Activated CD4-positive, alpha-beta T cell treated with anti-CD3 and anti-CD28 coated beads for 1 hour (primary cell): Measurements from ENCODE around the gene MTMR8.

Source experiments
- DNase-seq: peaks from one replicate; pipeline ENCODE4 v3.0.0-alpha.2; 2020

MTMR8 gene

GRCh38 chrX:64291123-64291522, 104.1 kb downstream of the MTMR8 start:
- no peak for DNase-seq

DNA sequence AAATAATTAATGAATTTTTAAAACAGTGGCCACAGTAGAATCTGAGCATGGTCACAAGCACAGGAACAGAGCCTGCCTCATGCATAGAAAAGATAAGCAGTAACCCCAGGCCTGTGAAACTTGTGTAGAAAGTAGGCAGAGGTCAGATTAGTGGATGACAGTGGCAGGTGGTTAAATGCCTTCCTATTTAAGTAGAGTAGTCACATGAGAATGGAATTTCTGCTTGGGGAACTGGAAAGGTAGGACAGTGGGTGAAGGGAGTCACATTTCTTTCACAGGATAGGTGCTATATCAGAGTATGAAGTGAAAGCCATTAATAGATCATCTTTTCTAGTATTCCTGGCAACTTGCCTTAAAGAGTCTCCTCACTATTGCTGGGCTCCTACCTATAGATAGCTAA, 130.0 kb downstream of the MTMR8 start:
- DNase-seq: no peak

GRCh38 chrX:64230123-64230970, 164.9 kb downstream of the MTMR8 start, which contains the start of gene ASB12:
Gene ASB12 (minus strand): TSS chrX:64230607. CDS start chrX:64225650, 4,957 bp downstream.
- DNase-seq: no peak

- DNase-seq: no peak
Measured at GRCh38 chrX:64229154-64229553, 166.1 kb downstream of the MTMR8 start.
